OCI-LY7 (cell line): ENCODE results near the gene ZNF141.

Source experiments
- CTCF ChIP-seq: fragments of 200-600 bp; sonication (generic); conservative IDR thresholded peaks from 2 replicates; pipeline ENCODE4 v1.5.1; 2014; ENCODE audit warnings: mild to moderate bottlenecking, antibody characterized with exemption, low read length, moderate library complexity, mixed read lengths
- EZH2phosphoT487 ChIP-seq: fragments of 200-600 bp; sonication (generic); IDR thresholded peaks from 2 replicates; pipeline ENCODE4 v1.6.1; 2018; ENCODE audit warnings: low read depth, borderline replicate concordance, mild to moderate bottlenecking, mixed run types, antibody characterized with exemption, low read length, moderate library complexity, mixed read lengths

- TF ChIP-seq CTCF (no peak), EZH2phosphoT487 (no peak)
These were observed 531 bp downstream of the ZNF141 start for GRCh38 chr4:337932-338758.
